AG04449 (cell line): Measurements from ENCODE around the gene VSIR.

Experiments used
- CTCF ChIA-PET: fragments of 350-600 bp; formaldehyde crosslinking; extraction: SDS; loops from one replicate; lab custom pipeline; 2021; ENCODE audit warnings: antibody characterized with exemption; lab: Yijun Ruan, JAX
- POLR2A ChIA-PET: fragments of 400-600, 350-600 bp; formaldehyde crosslinking; extraction: SDS; loops from one replicate; lab custom pipeline; 2020; ENCODE audit warnings: antibody characterized with exemption, inconsistent platforms; lab: Yijun Ruan, JAX
- DNase-seq: peaks from one replicate; pipeline ENCODE4 v3.0.0-alpha.2; 2010; ENCODE audit warnings: low read depth, low spot score
- H3K4me3 ChIP-seq: 2 replicates; pipeline ENCODE4 v1.5.1; 2011; ENCODE audit warnings: low read depth, mild to moderate bottlenecking, control low read depth, low read length
- TF ChIP-seq, protein P1 (sequence below): IDR thresholded peaks from one replicate; pipeline ENCODE4 v1.5.1; 2011; ENCODE audit warnings: mild to moderate bottlenecking, moderate library complexity, low read length, control low read depth, inconsistent platforms; ENCODE audit not compliant: insufficient read depth; ENCODE audit errors: missing control alignments

The VSIR gene

DNA sequence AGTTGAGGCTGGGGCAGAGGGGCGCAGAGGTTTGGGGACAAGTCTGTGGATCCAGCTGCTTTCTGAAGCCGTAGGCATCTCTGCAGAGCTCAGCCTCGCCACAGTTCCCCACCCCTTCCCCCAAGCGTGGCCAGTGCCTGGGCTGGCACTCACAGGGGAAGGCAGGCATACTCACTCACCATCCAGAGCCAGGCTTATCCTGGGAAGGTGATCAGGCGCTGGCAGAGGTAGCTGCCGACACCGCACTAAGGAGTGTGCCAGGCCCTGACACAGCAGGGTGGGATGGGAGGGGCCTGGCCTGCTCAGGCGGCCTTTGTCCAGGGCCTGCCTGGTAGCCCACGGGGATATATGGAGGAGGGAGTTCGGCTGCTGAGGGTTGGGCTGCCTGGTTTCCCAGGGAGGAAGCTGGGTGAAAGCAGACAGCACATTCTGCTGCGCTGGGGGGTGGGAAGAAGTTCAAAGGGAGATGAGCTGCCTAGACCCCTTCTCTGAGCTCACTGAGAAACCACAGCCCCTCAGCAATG lies 15.9 kb downstream of the VSIR start:
- ChIA-PET POLR2A (interaction anchor here (0.6 kb wide), 1 partner anchor 9 kb away, joined by 4 read pairs; no protein-coding TSS in a partner anchor), CTCF (interaction anchor here (1.0 to 4.2 kb wide), 7 partner anchors 8 to 139 kb away, joined by 3 to 34 read pairs (median 5); partner anchors contain the start of gene VSIR)
- TF ChIP-seq, protein P1, sequence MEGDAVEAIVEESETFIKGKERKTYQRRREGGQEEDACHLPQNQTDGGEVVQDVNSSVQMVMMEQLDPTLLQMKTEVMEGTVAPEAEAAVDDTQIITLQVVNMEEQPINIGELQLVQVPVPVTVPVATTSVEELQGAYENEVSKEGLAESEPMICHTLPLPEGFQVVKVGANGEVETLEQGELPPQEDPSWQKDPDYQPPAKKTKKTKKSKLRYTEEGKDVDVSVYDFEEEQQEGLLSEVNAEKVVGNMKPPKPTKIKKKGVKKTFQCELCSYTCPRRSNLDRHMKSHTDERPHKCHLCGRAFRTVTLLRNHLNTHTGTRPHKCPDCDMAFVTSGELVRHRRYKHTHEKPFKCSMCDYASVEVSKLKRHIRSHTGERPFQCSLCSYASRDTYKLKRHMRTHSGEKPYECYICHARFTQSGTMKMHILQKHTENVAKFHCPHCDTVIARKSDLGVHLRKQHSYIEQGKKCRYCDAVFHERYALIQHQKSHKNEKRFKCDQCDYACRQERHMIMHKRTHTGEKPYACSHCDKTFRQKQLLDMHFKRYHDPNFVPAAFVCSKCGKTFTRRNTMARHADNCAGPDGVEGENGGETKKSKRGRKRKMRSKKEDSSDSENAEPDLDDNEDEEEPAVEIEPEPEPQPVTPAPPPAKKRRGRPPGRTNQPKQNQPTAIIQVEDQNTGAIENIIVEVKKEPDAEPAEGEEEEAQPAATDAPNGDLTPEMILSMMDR, result no peak
- no peak for DNase-seq
- no peak overlapping the region for H3K4me3 ChIP-seq

DNA sequence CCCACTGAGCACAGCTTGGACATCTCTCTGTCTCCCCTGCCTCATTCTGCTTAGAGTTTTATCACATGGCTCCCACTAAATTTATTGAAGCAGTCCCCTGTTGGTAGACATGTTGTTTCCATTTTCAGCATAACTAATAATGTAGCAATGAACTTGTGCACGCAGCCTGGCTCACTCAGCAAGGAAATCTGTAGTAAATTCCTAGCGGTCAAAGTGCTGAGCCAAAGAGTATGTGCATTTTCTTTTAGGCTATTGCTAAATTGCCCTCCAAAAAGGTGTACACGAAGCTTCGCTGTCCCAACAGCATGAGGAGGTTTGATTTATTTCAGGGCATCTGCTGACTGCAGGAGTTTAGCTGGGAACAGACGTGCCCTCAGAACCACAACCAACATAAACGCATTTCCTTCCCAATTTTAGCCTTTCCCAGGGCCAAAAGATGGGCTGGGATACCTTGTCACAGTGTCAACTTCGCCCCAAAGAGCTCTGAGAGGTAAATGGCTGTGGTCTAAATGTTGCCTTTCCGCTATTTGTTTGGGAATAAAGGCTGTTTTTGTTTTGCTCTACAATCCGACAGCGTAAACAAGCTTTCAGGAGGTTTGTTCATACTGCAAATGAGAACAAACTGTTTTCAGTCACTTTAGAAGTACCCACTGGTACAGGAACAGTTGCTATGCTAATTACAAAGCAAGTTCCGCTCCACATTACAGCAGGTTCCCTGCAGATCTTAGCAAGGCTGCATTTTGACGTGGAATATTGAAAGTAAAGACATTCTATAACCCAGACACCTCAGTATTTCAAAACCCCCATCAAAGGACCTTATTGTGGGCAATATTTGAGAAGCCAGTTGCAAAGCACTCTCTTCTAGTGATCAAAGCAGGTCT lies 16.8 kb downstream of the VSIR start:
- CTCF ChIA-PET, result interaction anchor here (0.8 to 4.2 kb wide), 6 partner anchors 8 to 56 kb away, joined by 3 to 34 read pairs (median 5); partner anchors contain the start of gene VSIR
- DNase-seq, result no peak
- POLR2A ChIA-PET, result no interaction called here
- TF ChIP-seq, protein P1, result no peak
- no peak overlapping the region for H3K4me3 ChIP-seq

DNA sequence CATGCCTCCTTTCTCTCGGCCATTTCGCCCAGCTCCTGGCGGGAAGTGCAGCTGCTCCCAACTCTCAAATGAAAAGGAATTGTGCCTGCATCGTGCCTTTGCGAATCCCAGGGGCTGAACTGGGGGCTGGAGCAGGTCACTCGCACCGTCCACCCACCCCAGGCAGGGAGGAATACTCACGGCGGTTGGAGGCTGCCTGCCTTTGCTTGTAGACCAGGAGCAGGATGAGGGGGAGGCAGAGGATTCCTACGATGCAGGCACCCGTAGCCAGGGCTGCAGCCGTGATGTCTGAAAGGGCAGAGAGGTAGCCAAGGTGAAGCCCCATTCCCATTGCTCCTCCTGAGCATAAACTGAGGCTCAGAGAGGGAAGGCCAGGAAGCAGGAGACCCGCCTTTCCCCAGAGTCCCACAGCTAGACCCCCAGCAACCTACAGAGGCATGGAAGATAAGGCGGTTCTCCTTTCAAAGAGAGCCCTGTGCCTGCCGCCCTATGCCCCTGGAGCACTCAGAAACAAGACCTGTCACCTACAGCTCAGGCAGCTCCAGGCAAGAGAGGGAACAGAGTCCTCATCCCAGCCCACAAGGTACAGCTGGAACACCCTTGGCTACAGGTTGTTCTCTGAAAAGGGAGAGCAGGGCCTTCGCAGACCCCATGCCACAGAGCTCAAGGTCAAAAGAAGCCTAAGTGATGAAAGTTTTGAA lies 18.0 kb downstream of the VSIR start:
- DNase-seq, result no peak
- POLR2A ChIA-PET, result no interaction called here
- CTCF ChIA-PET, result interaction anchor here (0.8 to 4.2 kb wide), 3 partner anchors 11 to 18 kb away, joined by 3 to 34 read pairs (median 4); partner anchors contain the start of gene VSIR
- TF ChIP-seq, protein P1, result no peak
- H3K4me3 ChIP-seq, result no peak overlapping the region

DNA sequence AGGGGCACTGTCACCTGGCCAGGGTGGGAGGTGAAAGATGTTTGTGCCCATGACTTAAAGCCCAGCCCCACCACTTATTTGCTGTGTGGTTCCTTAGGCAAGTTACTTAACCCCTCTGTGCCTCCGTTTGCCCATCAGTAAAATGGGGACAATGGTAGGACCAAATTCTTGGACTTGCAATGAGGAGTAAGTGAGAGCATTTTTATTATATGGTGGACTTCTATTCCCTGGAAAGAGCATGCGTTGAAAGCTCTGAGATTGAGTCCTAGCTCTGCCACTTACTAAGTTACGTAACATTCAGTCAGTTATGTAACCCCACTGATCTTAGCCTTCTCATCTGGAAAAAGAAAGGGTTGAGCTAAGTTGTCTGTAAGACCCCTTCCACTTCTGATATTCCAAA lies 18.8 kb downstream of the VSIR start:
- no peak overlapping the region for H3K4me3 ChIP-seq
- CTCF ChIA-PET, result interaction anchor here (0.8 to 1.0 kb wide), 2 partner anchors 12 to 18 kb away, joined by 3 to 4 read pairs; partner anchors contain the start of gene VSIR
- no peak for DNase-seq
- POLR2A ChIA-PET, result no interaction called here
- TF ChIP-seq, protein P1, result no peak

DNA sequence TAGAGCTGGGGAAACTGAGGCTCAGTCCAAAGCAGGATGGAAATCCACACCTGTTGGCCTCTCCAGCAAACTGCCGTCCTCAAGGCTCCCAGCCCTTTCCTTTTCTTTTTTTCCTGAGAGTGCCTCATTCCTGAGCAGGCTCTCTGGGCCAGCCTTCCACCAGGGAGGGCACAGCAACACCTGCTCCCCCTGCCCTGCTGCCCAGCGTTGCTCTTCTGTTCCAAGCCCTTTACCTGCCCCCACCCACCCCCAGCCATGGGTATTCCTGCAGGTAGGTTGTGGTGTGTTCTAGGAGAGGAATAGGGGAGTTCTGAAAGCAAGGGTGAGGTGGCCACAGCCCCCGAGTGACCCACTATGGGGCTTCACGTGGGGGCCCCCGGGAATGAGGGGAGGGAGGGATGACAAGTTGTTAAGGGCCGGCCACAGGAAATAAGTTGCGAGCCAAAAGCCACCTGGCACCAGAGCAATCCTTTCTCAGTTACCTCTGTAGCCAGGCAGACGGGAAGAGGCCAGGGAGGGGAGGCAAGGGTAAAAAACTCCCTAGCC lies 19.3 kb downstream of the VSIR start:
- ChIA-PET POLR2A (no interaction called here), CTCF (no interaction called here)
- no peak overlapping the region for H3K4me3 ChIP-seq
- DNase-seq, result no peak
- TF ChIP-seq, protein P1, result no peak
